Measurements from ENCODE around the gene DPYD.

Gene DPYD

GRCh38 chr1:97412737-97413136, 508.1 kb downstream of the DPYD start:
- H3K4me3 ChIP-seq (ENCODE audit: low read depth, low read length) = no peak overlapping the region
- TF ChIP-seq CTCF (IDR thresholded peaks at IDR 0.05; ENCODE audit: control insufficient read depth, extremely low read depth, insufficient read depth) = no peak
- DNase-seq (ENCODE audit: low read depth) = no peak

DNA sequence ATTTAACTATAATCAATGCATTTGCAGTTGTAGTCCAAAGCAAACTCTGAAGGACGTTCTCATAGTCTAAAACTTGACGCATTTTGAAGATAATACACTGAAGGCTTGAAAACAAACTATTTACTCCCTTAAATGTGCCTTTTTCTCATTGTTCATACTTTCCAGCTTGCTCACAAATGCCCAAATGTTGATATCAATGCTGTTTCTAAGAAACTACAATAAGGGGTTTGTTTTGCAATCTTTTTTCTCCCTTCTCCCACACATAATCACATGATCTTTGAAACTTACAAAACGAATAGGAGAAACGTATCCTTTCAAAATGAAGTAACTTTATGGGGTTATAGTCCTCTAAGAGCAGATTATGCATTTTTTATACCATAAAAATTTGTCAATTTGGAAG, 508.7 kb downstream of the DPYD start:
- H3K4me3 ChIP-seq (ENCODE audit: low read depth, low read length) = no peak overlapping the region
- no peak for TF ChIP-seq CTCF (IDR thresholded peaks at IDR 0.05; ENCODE audit: control insufficient read depth, extremely low read depth, insufficient read depth)
- DNase-seq (ENCODE audit: low read depth) = no peak

DNA sequence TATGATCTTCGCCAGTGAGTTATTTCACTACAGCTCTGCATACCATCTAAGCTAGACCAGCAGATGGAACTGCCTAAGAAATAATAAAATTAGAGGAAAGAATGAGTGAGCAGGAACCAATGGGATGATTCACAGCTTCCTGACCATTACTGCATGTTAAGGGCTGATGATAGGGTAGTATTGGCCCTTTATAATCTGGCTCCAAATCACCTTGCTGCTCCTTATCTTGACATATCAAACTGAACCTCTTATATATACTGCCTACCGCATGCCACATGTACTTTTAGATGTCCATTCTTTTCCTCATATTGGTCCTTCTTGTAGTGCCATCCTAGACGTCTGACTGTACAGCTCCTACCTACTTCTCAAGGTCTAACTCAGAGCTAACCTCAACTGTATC, 524.4 kb downstream of the DPYD start:
- no peak for TF ChIP-seq CTCF (IDR thresholded peaks at IDR 0.05; ENCODE audit: control insufficient read depth, extremely low read depth, insufficient read depth)
- no peak for DNase-seq (ENCODE audit: low read depth)
- H3K4me3 ChIP-seq (ENCODE audit: low read depth, low read length) = no peak overlapping the region

DNA sequence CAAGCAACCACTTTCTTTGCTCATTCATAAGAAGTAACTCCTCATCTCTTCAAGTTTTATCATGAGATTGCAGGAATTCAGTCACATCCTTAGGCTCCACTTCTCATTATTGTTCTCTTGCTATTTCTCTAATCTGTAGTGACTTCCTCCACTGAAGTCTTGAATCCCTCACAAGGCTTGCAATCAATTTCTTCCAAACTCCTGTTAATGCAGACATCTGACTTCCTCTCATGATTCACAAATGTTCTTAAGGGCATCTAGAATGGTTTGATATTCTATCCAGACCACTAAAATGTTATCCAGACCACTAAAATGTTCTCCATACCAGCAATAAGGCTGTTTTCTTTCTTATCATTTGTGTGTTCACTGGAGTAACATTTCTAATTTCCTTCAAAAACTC, 528.1 kb downstream of the DPYD start:
- no peak for DNase-seq (ENCODE audit: low read depth)
- H3K4me3 ChIP-seq (ENCODE audit: low read depth, low read length) = no peak overlapping the region
- no peak for TF ChIP-seq CTCF (IDR thresholded peaks at IDR 0.05; ENCODE audit: control insufficient read depth, extremely low read depth, insufficient read depth)

GRCh38 chr1:97385536-97386277, 535.1 kb downstream of the DPYD start:
- no peak for DNase-seq (ENCODE audit: low read depth)
- TF ChIP-seq CTCF (IDR thresholded peaks at IDR 0.05; ENCODE audit: control insufficient read depth, extremely low read depth, insufficient read depth) = no peak
- no peak overlapping the region for H3K4me3 ChIP-seq (ENCODE audit: low read depth, low read length)

DNA sequence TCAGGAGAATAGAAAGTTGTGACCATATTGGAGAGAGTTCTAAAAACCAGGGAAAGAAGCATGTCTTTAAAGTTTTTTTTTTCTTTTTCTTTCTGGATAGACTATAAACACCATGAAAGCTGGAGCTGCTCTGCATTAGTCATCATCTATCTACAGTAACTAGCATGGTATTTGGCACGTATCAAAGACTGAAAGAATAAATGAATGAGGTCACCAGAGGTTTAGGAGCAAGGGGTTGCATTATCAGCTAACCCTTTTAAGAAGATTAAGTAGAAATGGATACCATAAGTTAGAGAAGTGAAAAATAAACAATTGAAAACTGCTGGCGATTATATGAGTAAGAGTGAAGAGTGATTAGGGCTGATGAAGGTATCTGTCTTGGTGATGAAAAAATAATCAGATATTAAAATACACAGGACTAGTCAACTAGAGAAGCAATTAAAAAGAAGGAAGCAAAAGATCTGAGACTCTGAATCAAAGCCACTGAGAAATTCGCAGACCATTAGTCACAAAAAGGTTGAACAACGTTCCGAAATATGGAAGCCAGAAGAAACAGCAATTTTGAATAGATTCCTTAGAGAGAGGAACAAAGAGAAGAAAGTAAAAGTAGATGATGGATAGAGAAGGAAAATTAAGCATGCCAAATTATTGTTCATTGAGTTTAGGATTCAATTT, 536.4 kb downstream of the DPYD start:
- H3K4me3 ChIP-seq (ENCODE audit: low read depth, low read length) = no peak overlapping the region
- DNase-seq (ENCODE audit: low read depth) = no peak
- TF ChIP-seq CTCF (IDR thresholded peaks at IDR 0.05; ENCODE audit: control insufficient read depth, extremely low read depth, insufficient read depth) = no peak
